Activated naive CD8-positive, alpha-beta T cell treated with anti-CD3 and anti-CD28 coated beads for 36 hours (primary cell): ENCODE measurements around the gene FRMD8. TPM values are rescaled to one million over a fixed set of nuclear protein-coding genes. Genes with fewer than 3 reads are reported as not detected.
"Not testable (repeated sequence)": the region's sequence is repeated elsewhere in the genome, so short reads cannot be mapped to it uniquely, and the experiment has no call there.

Source experiments
- DNase-seq: peaks from one replicate; pipeline ENCODE4 v3.0.0; 2021
- H3K27ac Mint-ChIP-seq: one replicate; pipeline ENCODE4 v1.8.0; 2022; ENCODE audit warnings: mild to moderate bottlenecking, moderate library complexity, mixed read lengths
- H3K27me3 Mint-ChIP-seq: one replicate; pipeline ENCODE4 v1.8.0; 2022; ENCODE audit warnings: mild to moderate bottlenecking, mixed read lengths
- H3K36me3 Mint-ChIP-seq: one replicate; pipeline ENCODE4 v1.8.0; 2021; ENCODE audit warnings: mild to moderate bottlenecking, mixed read lengths
- H3K4me1 Mint-ChIP-seq: one replicate; pipeline ENCODE4 v1.8.0; 2021; ENCODE audit warnings: mixed read lengths
- H3K4me3 Mint-ChIP-seq: one replicate; pipeline ENCODE4 v1.8.0; 2022; ENCODE audit warnings: mild to moderate bottlenecking, moderate library complexity, mixed read lengths
- H3K9me3 Mint-ChIP-seq: one replicate; pipeline ENCODE4 v1.8.0; 2022; ENCODE audit warnings: mixed read lengths
- total RNA-seq, 2 experiments: library from RNA; stranded (reverse); gene quantifications; one replicate each; pipeline ENCODE4 v1.2.3, GENCODE V29; 2021

The FRMD8 gene
- total RNA-seq, 2 experiments from 2014 or later, result 33.1 to 36.3 TPM

DNA sequence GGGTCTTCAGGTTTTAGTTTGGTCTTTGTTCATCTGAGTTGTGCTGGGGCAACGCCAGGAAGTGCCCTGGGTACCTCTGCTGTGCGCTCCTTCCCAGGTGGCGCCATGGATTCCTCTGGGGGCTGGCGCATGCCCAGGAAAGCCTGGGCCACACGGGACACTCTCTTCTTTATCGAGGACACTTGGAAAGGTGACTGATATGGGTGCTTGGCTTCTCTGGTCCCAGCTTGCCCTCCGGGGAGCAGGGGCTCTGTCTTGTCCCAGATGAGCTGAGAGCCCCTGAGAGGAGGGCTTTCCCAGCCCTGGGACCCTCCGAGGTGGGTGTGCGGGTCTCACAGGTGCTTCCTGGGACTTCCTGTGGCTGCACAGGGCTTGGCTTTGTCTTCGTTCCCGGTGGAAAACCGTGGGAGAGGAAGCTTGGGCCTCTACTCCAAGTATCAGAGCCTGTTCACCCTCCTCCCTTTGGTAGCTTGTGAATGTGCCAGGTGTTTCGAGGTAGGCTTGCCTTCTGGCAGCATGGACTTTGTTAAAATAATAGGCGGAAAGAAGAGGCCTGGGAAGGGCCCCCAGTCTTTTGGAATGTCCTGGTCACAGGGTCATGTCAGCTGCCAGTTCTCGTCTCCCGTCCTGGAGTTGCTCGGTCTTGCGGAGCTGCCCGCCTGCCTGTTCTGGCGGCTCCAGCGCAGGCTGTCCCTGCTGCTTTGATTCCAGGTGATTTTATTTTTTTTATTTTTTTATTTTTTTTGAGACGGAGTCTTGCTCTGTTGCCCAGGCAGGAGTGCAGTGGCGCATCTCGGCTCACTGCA lies 26.0 kb downstream of the FRMD8 start:
- H3K4me1 Mint-ChIP-seq, result peaks cover 19% of the 10 kb centered on the region
- DNase-seq, result no peak
- peaks cover 14% of the 10 kb centered on the region for H3K36me3 Mint-ChIP-seq
- no peak overlapping the region for H3K4me3 Mint-ChIP-seq
- H3K9me3 Mint-ChIP-seq, result no peaks in the 10 kb centered on the region
- H3K27me3 Mint-ChIP-seq, result no peaks in the 10 kb centered on the region
- H3K27ac Mint-ChIP-seq, result no peak overlapping the region

DNA sequence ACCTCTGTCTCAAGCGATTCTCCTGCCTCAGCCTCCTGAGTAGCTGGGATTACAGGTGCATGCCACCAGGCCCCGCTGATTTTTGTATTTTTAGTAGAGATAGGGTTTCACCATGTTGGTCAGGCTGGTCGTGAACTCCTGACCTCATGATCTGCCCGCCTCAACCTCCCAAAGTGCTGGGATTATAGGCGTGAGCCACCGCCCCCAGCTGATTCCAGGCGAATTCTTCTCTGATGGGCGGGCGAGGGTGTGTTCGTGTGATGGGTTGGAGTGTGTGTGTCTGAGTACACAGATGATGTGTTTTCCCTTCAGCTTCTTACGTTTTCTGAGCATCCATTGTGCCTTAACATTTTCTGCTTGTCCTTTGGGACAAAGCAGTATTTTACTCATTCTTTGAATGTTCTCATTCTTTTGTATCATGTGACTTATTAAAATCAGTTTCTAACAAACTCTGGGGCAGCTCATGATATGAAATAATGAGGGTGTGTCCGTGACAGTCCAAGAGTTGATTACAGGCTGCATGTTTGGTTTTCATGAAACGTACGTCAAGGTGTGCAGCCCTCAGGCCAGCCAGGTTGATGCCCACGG lies 26.7 kb downstream of the FRMD8 start:
- Mint-ChIP-seq H3K36me3 (peaks cover 14% of the 10 kb centered on the region), H3K4me1 (peaks cover 26% of the 10 kb centered on the region)
- H3K27ac Mint-ChIP-seq, H3K4me3 Mint-ChIP-seq, DNase-seq, H3K27me3 Mint-ChIP-seq, H3K9me3 Mint-ChIP-seq: not testable (repeated sequence)

DNA sequence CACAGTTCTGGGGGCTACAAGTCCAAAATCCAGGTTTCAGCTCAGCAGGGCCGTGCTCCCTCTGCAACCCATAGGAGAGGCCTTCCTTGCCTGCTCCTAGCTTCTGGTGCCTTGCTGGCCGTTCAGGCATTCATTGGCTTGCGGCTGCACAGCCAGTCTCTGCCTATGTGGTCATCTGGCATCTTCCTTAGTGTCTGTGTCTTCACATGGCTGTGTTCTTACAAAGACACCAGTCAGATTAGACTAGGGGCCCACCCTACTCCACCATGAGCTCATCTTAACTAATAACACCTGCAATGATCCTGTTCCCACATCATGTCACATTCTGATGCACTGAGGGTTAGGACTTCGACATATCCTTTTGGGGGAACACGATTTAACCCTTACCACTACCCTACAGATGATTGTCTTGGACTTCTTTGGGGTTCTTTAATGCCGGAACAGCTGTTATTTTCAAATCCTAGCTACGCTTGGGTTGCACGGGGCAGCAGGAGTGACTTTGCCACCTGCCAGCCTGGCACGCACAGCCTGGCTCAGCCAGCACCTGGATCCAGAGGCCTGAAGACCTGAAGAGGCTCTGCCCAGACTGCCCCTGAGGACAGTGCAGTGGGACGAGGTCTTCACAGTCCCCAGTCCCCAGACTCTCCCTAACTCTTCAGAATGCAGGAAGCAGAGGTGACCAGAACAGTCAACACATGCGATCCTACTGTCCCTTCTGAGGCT lies 28.5 kb downstream of the FRMD8 start:
- H3K4me3 Mint-ChIP-seq, result no peak overlapping the region
- H3K9me3 Mint-ChIP-seq, result no peaks in the 10 kb centered on the region
- H3K4me1 Mint-ChIP-seq, result peaks cover 36% of the 10 kb centered on the region
- DNase-seq, result no peak
- peaks cover 4% of the 10 kb centered on the region for H3K36me3 Mint-ChIP-seq
- no peaks in the 10 kb centered on the region for H3K27me3 Mint-ChIP-seq
- peak overlapping the region; percentile 11 for H3K27ac Mint-ChIP-seq

DNA sequence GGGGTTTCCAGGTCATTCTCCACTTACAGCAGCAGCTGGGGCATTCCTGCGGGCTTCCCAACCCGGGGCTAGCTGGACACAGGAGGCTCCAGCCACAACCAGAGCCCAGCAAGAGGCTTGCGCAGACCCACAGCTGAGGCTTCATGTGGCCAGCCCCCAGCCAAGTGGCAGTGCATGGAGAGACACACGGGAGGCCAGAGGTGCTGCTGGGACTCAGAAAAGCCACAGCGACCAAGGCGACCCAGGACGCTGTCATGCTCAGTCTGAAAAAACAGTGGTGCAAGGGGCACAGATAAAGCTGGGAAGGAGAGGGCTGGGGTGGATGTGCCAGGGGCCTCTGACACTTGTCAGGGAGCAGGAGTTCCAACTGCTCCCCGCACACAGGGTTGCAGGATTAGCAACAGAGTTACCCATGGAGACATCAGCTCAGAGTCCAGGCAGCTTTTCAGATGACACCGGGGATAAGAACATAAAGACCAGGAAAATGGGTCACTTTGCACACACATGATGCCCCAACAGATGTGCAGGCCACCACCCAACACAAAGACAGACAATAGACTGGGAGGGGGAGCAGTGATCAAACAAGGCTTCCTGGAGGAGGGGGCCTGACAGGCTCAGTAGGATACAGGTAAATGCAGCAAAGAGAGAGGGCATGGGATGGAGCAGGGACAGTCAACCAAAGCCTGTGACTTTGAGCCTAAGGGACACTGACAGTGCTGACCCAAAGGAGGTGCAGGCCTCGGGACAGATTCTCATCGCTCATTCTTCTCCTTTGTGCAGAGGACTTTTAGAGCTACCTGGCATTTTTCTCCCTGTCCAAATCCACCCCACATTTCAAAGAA lies 29.3 kb downstream of the FRMD8 start:
- H3K9me3 Mint-ChIP-seq, result no peaks in the 10 kb centered on the region
- H3K4me1 Mint-ChIP-seq, result peaks cover 42% of the 10 kb centered on the region
- no peak for DNase-seq
- H3K27ac Mint-ChIP-seq, result peak overlapping the region; percentile 99
- H3K4me3 Mint-ChIP-seq, result peak overlapping the region; percentile 100
- H3K27me3 Mint-ChIP-seq, result no peaks in the 10 kb centered on the region
- H3K36me3 Mint-ChIP-seq, result peaks cover 7% of the 10 kb centered on the region

DNA sequence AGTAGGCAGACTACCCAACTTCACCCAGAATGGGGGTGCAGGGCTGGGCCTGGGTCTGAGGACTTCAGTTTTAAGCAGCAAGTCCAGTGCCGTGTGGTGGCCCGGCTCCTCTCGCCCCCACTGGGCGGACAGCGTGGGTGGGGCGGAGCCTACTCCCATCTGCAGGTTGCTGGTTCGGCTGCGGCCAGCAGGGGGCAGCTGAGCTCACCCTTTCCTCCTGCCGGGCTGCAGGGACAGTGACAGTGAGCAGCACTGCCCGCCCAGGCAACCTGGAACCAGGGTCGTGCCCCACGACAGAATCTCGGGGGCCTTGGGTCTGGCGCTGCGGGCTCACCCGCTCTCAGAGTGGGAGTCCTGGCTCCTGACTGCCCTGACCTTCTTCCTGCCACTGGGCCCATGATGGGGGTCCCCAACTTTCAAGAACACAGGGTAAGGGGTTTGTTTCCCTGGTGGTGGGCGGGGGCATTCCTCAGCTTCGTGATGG lies 29.9 kb downstream of the FRMD8 start:
- Mint-ChIP-seq H3K27ac (peak overlapping the region; percentile 99), H3K4me1 (peaks cover 44% of the 10 kb centered on the region), H3K9me3 (no peaks in the 10 kb centered on the region), H3K27me3 (no peaks in the 10 kb centered on the region), H3K4me3 (peak overlapping the region; percentile 100), H3K36me3 (peaks cover 9% of the 10 kb centered on the region)
- peak; percentile 92 for DNase-seq

DNA sequence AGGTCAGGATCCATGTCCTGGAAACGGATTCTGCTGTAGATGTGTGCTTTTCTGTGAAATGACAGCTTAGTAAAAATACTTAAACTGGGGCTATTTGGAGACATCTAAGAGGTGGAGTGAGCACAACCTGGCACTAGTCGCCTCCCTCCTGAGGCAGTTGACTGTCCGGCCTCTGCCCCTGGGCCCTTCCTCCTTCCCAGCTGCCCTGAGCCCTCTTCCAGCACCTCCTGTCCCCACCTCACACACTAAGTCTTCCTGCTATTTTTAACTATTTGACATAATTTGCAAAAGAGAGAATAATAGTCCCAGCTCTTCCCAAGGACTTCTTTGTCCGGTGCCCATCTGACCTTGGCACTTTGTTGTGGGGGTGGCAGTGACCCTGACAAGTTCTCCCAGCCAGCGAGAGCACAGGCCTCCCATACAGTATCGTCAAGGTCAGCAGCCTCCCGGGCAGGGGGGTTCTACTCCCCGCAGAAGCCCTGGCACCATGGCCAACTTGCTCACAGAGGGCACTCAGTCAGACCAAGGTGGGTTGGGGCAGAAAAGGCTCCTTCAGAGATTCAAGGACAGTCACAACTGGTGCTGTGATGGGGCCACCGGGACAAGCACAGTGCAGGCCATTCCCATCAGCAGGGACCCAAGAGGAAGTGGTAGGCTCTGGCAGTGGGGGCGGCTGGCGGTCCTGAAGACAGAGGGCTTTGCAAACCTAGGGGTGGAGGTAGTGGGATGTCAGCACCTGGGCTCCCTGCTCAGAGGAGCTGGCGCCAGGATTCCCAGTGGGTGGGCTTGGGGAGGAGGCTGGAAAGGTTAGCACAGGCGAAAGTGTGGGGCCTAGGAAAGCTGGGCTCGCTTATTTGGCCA lies 30.6 kb downstream of the FRMD8 start:
- Mint-ChIP-seq H3K4me3 (peak overlapping the region; percentile 100), H3K27me3 (no peaks in the 10 kb centered on the region), H3K36me3 (peaks cover 9% of the 10 kb centered on the region), H3K27ac (peak overlapping the region; percentile 99), H3K4me1 (peaks cover 44% of the 10 kb centered on the region), H3K9me3 (no peaks in the 10 kb centered on the region)
- DNase-seq, result peak; percentile 53

DNA sequence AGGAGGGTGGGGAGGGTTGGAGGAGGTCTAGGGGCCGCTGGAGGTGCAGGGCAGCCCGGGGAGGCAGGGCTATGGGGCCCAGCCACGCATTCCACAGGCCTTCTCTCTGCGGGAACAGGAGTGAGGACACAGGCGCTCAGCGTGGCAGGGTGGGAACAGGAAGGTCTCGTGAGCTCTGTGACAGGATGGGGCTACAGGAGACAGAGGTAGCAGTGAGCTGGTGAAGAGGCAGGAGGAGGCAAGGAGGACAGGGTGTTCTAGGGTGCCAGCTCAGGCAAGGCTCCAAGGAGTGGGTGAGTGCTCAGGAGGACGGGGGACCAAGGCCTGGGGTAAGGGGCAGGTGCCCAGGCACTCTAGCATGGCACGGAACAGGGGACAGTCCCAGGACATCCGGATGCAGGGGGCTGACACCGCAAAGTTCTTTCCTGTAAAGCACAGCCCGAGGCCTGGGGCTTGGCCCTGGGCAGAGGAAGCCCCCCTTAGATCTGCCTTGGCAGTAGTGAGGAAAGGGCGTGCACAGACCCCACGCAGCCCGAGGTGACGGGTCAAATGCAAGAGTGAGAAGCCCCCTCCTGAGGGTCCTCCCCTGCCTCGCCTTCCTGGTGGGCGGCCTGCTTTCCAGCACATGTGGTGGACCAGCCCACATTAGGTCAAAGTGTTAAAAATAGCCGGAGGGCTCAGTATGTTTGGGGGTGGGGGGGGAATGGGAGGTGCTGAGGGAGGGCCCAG lies 31.4 kb downstream of the FRMD8 start:
- Mint-ChIP-seq H3K4me3 (peak overlapping the region; percentile 100), H3K36me3 (peaks cover 14% of the 10 kb centered on the region), H3K27me3 (peaks cover 6% of the 10 kb centered on the region), H3K9me3 (peaks cover 3% of the 10 kb centered on the region), H3K4me1 (peaks cover 49% of the 10 kb centered on the region), H3K27ac (peak overlapping the region; percentile 99)
- DNase-seq, result peak; percentile 60

DNA sequence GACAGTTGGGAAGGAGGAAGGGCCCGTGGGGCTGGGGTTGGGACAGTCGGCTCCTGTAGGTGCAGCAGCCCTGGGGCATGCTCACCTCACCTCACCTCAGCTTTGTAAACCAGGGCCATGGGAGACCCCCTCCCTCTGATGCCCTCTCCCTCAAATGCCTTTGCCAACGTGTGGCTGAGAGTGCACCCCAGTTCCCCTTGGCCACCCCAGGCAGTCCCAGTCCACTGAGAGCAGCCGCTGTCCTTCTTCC lies 31.9 kb downstream of the FRMD8 start:
- no peak for DNase-seq
- Mint-ChIP-seq H3K27me3 (peaks cover 11% of the 10 kb centered on the region), H3K4me1 (peaks cover 53% of the 10 kb centered on the region), H3K4me3 (peak overlapping the region; percentile 100), H3K36me3 (peaks cover 19% of the 10 kb centered on the region), H3K9me3 (peaks cover 5% of the 10 kb centered on the region), H3K27ac (peak overlapping the region; percentile 99)

DNA sequence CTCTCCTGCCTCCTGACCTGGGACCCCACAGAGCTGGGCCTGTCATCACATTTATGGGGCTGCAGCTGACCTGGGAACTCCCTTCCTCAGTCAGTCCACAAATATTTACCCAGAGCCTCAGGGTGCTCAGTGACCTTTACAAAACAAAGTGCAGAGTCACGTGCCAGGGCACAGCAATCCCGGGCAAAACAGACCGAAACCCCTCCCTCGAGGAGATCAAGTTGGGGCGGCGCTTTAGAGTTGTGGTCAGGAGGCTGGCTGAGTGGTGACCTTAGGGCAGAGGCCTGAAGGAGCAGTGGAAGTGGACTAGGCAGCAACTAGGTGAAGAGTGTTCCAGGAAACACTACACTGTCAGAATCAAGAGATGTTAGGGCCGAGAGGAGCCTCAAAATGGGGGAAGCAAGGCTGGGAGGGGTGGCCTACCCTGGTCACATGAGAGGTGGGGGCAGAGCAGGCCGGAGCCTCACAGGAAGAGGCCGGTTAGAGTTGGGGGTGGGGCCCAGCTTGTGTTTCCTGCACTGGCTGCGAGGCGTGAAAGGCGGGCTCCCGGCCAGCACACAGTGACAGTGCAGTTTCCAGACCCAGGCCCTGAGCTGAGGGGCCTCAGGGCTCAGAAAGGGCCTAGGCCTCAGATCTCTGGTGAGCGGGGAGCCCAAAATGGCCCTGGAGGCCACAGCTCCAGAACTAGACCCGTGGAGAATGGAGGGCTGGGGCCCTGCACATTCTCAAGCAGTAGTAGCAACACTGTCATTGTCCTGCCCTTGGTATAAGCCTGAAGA lies 32.4 kb downstream of the FRMD8 start:
- Mint-ChIP-seq H3K27ac (peak overlapping the region; percentile 99), H3K9me3 (peaks cover 5% of the 10 kb centered on the region), H3K27me3 (peaks cover 16% of the 10 kb centered on the region), H3K36me3 (peaks cover 24% of the 10 kb centered on the region), H3K4me3 (peak overlapping the region; percentile 100), H3K4me1 (peaks cover 58% of the 10 kb centered on the region)
- peak; percentile 95 for DNase-seq

DNA sequence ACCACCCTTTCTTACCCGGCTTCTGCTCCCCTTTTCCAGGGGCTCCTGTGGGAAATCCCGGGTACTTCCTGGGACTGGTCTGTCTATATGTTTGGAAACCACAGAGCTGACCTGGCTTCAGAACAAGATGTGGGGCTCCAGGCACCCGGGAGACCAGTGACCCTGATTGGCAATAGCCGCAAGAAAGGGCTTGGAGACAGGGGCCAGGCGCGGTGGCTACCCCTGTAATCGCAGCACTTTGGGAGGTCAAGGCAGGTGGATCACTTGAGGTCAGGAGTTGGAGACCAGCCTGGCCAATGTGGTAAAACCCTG lies 33.0 kb downstream of the FRMD8 start:
- Mint-ChIP-seq H3K27me3 (peaks cover 19% of the 10 kb centered on the region), H3K27ac (peak overlapping the region; percentile 99), H3K4me1 (peaks cover 60% of the 10 kb centered on the region), H3K4me3 (peak overlapping the region; percentile 100), H3K9me3 (peaks cover 5% of the 10 kb centered on the region), H3K36me3 (peaks cover 30% of the 10 kb centered on the region)
- no peak for DNase-seq

DNA sequence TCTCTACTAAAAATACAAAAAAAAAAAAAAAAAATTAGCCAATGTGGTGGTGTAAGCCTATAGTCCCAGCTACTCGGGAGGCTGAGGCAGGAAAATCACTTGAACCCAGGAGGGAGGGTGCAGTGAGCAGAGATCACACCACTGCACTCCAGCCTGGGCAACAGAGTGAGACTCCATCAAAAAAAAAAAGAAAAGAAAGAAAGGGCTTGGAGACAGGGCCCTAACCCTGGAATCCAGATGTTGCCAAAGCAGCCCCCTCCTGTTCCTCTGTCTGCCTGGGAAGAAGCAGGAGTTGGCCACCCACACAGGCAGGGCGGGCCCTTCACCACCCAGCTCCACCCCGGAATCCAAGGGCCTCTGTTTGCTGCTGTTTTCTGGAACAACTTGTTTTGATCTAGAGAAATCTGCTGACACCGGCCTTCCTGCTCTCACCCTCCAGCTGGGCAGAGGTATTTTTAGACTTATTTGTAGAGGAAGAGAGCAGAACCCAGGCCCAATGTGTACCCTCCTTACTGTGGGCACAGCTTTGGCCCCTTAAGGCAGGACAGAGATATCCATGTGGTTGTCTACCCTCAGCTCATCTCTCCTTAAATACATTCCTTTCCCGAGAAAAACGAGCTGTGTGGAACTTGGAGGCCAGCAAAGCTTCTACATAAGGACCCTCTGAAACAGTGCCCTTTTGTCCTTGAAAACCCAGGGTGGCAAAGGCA lies 33.5 kb downstream of the FRMD8 start:
- H3K27me3 Mint-ChIP-seq, result peaks cover 24% of the 10 kb centered on the region
- H3K4me1 Mint-ChIP-seq, result peaks cover 65% of the 10 kb centered on the region
- H3K27ac Mint-ChIP-seq, result peak overlapping the region; percentile 99
- peak; percentile 64 for DNase-seq
- peak overlapping the region; percentile 100 for H3K4me3 Mint-ChIP-seq
- H3K36me3 Mint-ChIP-seq, result peaks cover 35% of the 10 kb centered on the region
- H3K9me3 Mint-ChIP-seq, result peaks cover 5% of the 10 kb centered on the region

DNA sequence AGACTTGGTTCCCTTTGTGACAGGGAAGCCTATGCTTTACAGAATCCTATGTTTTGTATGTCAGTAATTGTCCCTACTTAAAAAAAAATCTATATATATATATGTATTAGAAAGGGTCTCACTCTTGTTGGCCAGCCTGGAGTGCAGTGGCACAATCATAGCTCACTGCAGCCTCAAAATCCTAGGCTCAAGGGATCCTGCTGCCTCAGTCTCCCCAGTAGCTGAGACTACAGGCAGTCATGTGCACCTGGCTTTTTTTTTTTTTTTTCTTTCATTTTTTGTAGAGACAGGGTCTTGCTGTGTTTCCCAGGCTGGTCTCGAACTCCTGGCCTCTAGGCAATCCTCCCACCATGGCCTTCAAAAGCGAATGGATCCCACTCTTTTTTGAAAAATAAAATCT lies 34.1 kb downstream of the FRMD8 start:
- H3K4me1 Mint-ChIP-seq, result peaks cover 68% of the 10 kb centered on the region
- peak overlapping the region; percentile 99 for H3K27ac Mint-ChIP-seq
- peaks cover 28% of the 10 kb centered on the region for H3K27me3 Mint-ChIP-seq
- H3K36me3 Mint-ChIP-seq, result peaks cover 41% of the 10 kb centered on the region
- peaks cover 5% of the 10 kb centered on the region for H3K9me3 Mint-ChIP-seq
- DNase-seq, result no peak
- peak overlapping the region; percentile 100 for H3K4me3 Mint-ChIP-seq
